ENCODE results near the gene TNIP2.

DNA sequence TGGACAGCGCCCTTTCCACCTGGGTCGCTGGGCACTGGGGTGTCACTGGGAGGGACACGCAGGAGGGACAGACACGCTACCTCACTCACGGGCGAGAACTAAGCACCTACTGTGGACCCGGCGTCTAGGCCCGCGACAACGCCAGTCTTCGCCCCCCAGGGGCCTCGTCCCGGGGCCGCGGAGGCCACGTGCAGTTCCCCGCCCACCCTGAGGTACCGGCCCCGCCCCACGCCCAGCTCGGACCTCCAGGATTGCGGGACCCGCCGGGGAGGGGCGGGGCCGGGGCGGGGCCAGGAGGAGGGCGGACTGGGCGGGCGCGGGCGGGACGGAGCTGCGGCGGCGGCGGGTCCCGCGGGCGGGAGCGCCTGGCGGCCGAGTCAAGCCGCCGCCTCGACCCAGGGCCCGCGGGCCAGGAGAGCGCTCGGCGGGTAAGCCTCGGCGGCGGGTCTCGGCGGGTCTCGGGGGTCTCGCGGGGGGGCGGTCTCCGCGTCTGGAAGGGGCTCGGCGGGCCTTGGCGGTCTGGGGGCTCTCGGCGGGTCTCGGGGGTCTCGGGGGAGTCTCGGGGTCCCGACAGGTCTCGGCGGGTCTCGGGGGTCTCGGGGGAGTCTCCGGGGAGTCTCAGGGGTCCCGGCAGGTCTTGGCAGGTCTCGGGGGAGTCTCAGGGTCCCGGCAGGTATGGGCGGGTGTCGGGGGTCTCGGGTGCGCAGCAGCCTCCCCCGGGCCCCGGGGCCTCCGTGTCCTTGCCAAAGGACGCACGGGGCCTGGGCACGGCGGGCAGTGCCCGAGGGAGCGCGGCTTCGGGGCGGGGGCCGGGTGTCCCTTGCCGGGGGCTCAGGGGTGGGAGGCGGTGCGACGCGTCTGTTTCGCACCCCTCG, 36.8 kb upstream of the TNIP2 start, which contains the start of gene SH3BP2:
- no peak for TF ChIP-seq POLR2A (IDR thresholded peaks at IDR 0.05)
- TF ChIP-seq, protein P1, sequence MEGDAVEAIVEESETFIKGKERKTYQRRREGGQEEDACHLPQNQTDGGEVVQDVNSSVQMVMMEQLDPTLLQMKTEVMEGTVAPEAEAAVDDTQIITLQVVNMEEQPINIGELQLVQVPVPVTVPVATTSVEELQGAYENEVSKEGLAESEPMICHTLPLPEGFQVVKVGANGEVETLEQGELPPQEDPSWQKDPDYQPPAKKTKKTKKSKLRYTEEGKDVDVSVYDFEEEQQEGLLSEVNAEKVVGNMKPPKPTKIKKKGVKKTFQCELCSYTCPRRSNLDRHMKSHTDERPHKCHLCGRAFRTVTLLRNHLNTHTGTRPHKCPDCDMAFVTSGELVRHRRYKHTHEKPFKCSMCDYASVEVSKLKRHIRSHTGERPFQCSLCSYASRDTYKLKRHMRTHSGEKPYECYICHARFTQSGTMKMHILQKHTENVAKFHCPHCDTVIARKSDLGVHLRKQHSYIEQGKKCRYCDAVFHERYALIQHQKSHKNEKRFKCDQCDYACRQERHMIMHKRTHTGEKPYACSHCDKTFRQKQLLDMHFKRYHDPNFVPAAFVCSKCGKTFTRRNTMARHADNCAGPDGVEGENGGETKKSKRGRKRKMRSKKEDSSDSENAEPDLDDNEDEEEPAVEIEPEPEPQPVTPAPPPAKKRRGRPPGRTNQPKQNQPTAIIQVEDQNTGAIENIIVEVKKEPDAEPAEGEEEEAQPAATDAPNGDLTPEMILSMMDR (IDR thresholded peaks at IDR 0.05): no peak
